ENCODE data around the gene ZFP37.
A peak's percentile ranks its signal among the peaks of the same experiment; 100 is the strongest.
"Not testable (repeated sequence)": the region's sequence is repeated elsewhere in the genome, so short reads cannot be mapped to it uniquely, and the experiment has no call there.

ZFP37 gene

GRCh38 chr9:113056191-113057106, at the start of gene ZFP37:
TSS of gene ZFP37 (minus strand) at chr9:113056724. CDS start at chr9:113056688, 36 bp downstream.
- Histone ChIP-seq H3K9me3 (ENCODE audit: control insufficient read depth in 1 of 2, low read length in 2 of 2) (peaks cover 20 to 53% of the 10 kb centered on the region in 2 donors), H3K4me1 (ENCODE audit: control insufficient read depth in 1 of 2, insufficient read depth in 2 of 2, low read length in 2 of 2) (no peaks in the 10 kb centered on the region), H3K4me3 (ENCODE audit: low read depth in 1 of 2, low read length in 2 of 2) (peak within 1 kb of the TSS; percentile 73 to 83), H3K27me3 (ENCODE audit: control insufficient read depth in 1 of 2, insufficient read depth in 2 of 2, low read length in 2 of 2) (peaks cover 0 to 3% of the 10 kb centered on the region in 2 donors), H3K9ac (ENCODE audit: low read depth in 1 of 2, low read length in 2 of 2) (peak within 1 kb of the TSS; percentile 21 to 24), H3K36me3 (ENCODE audit: control insufficient read depth in 1 of 2, insufficient read depth in 2 of 2, low read length in 2 of 2) (no peaks in the 10 kb centered on the region), H3K27ac (ENCODE audit: low read depth, low read length) (no peak within 1 kb of the TSS)

- H3K9ac ChIP-seq (ENCODE audit: low read depth in 1 of 2, low read length in 2 of 2); H3K36me3 ChIP-seq (ENCODE audit: control insufficient read depth in 1 of 2, insufficient read depth in 2 of 2, low read length in 2 of 2); H3K4me3 ChIP-seq (ENCODE audit: low read depth in 1 of 2, low read length in 2 of 2); H3K27ac ChIP-seq (ENCODE audit: low read depth, low read length); H3K27me3 ChIP-seq (ENCODE audit: control insufficient read depth in 1 of 2, insufficient read depth in 2 of 2, low read length in 2 of 2); H3K9me3 ChIP-seq (ENCODE audit: control insufficient read depth in 1 of 2, low read length in 2 of 2); H3K4me1 ChIP-seq (ENCODE audit: control insufficient read depth in 1 of 2, insufficient read depth in 2 of 2, low read length in 2 of 2): not testable (repeated sequence)
Observed at GRCh38 chr9:113105345-113105744, 48.8 kb upstream of the ZFP37 start.

- Histone ChIP-seq H3K36me3 (ENCODE audit: control insufficient read depth in 1 of 2, insufficient read depth in 2 of 2, low read length in 2 of 2) (no peaks in the 10 kb centered on the region), H3K27me3 (ENCODE audit: control insufficient read depth in 1 of 2, insufficient read depth in 2 of 2, low read length in 2 of 2) (peaks cover 0 to 15% of the 10 kb centered on the region in 2 donors), H3K4me1 (ENCODE audit: control insufficient read depth in 1 of 2, insufficient read depth in 2 of 2, low read length in 2 of 2) (no peaks in the 10 kb centered on the region)
Observed at GRCh38 chr9:113095561-113095960, 39.0 kb upstream of the ZFP37 start.

GRCh38 chr9:113089924-113090323, 33.4 kb upstream of the ZFP37 start:
- H3K9ac ChIP-seq (ENCODE audit: low read depth in 1 of 2, low read length in 2 of 2); H3K36me3 ChIP-seq (ENCODE audit: control insufficient read depth in 1 of 2, insufficient read depth in 2 of 2, low read length in 2 of 2); H3K4me3 ChIP-seq (ENCODE audit: low read depth in 1 of 2, low read length in 2 of 2); H3K9me3 ChIP-seq (ENCODE audit: control insufficient read depth in 1 of 2, low read length in 2 of 2); H3K27ac ChIP-seq (ENCODE audit: low read depth, low read length); H3K4me1 ChIP-seq (ENCODE audit: control insufficient read depth in 1 of 2, insufficient read depth in 2 of 2, low read length in 2 of 2): not testable (repeated sequence)
- H3K27me3 ChIP-seq (ENCODE audit: control insufficient read depth in 1 of 2, insufficient read depth in 2 of 2, low read length in 2 of 2): peaks cover 4 to 11% of the 10 kb centered on the region in 2 donors

More at GRCh38 chr9:113095561-113095960, 39.0 kb upstream of the ZFP37 start:
- Histone ChIP-seq H3K9me3 (ENCODE audit: control insufficient read depth in 1 of 2, low read length in 2 of 2) (no peaks in the 10 kb centered on the region), H3K9ac (ENCODE audit: low read depth in 1 of 2, low read length in 2 of 2) (no peak overlapping the region), H3K27ac (ENCODE audit: low read depth, low read length) (no peak overlapping the region), H3K4me3 (ENCODE audit: low read depth in 1 of 2, low read length in 2 of 2) (no peak overlapping the region)

- H3K9ac ChIP-seq (ENCODE audit: low read depth in 1 of 2, low read length in 2 of 2); H3K4me3 ChIP-seq (ENCODE audit: low read depth in 1 of 2, low read length in 2 of 2); H3K9me3 ChIP-seq (ENCODE audit: control insufficient read depth in 1 of 2, low read length in 2 of 2); H3K36me3 ChIP-seq (ENCODE audit: control insufficient read depth in 1 of 2, insufficient read depth in 2 of 2, low read length in 2 of 2); H3K4me1 ChIP-seq (ENCODE audit: control insufficient read depth in 1 of 2, insufficient read depth in 2 of 2, low read length in 2 of 2); H3K27ac ChIP-seq (ENCODE audit: low read depth, low read length): not testable (repeated sequence)
- peaks cover 4 to 11% of the 10 kb centered on the region in 2 donors for H3K27me3 ChIP-seq (ENCODE audit: control insufficient read depth in 1 of 2, insufficient read depth in 2 of 2, low read length in 2 of 2)
Observed at GRCh38 chr9:113089143-113089505, 32.6 kb upstream of the ZFP37 start.

- H3K4me1 ChIP-seq (ENCODE audit: control insufficient read depth in 1 of 2, insufficient read depth in 2 of 2, low read length in 2 of 2); H3K9ac ChIP-seq (ENCODE audit: low read depth in 1 of 2, low read length in 2 of 2); H3K9me3 ChIP-seq (ENCODE audit: control insufficient read depth in 1 of 2, low read length in 2 of 2); H3K27ac ChIP-seq (ENCODE audit: low read depth, low read length); H3K36me3 ChIP-seq (ENCODE audit: control insufficient read depth in 1 of 2, insufficient read depth in 2 of 2, low read length in 2 of 2); H3K4me3 ChIP-seq (ENCODE audit: low read depth in 1 of 2, low read length in 2 of 2): not testable (repeated sequence)
- H3K27me3 ChIP-seq (ENCODE audit: control insufficient read depth in 1 of 2, insufficient read depth in 2 of 2, low read length in 2 of 2): peaks cover 4 to 11% of the 10 kb centered on the region in 2 donors
Observed at GRCh38 chr9:113088456-113089142, 32.1 kb upstream of the ZFP37 start.

- not testable (repeated sequence) for H3K4me1 ChIP-seq (ENCODE audit: control insufficient read depth in 1 of 2, insufficient read depth in 2 of 2, low read length in 2 of 2)
Observed at GRCh38 chr9:113062932-113063310, 6.4 kb upstream of the ZFP37 start.

GRCh38 chr9:113062256-113062931, 5.9 kb upstream of the ZFP37 start:
- not testable (repeated sequence) for H3K9ac ChIP-seq (ENCODE audit: low read depth in 1 of 2, low read length in 2 of 2); H3K27me3 ChIP-seq (ENCODE audit: control insufficient read depth in 1 of 2, insufficient read depth in 2 of 2, low read length in 2 of 2); H3K4me1 ChIP-seq (ENCODE audit: control insufficient read depth in 1 of 2, insufficient read depth in 2 of 2, low read length in 2 of 2); H3K27ac ChIP-seq (ENCODE audit: low read depth, low read length); H3K36me3 ChIP-seq (ENCODE audit: control insufficient read depth in 1 of 2, insufficient read depth in 2 of 2, low read length in 2 of 2); H3K4me3 ChIP-seq (ENCODE audit: low read depth in 1 of 2, low read length in 2 of 2)
- H3K9me3 ChIP-seq (ENCODE audit: control insufficient read depth in 1 of 2, low read length in 2 of 2): peaks cover 12 to 17% of the 10 kb centered on the region in 2 donors

More at GRCh38 chr9:113062932-113063310, 6.4 kb upstream of the ZFP37 start:
- H3K4me3 ChIP-seq (ENCODE audit: low read depth in 1 of 2, low read length in 2 of 2); H3K9ac ChIP-seq (ENCODE audit: low read depth in 1 of 2, low read length in 2 of 2); H3K36me3 ChIP-seq (ENCODE audit: control insufficient read depth in 1 of 2, insufficient read depth in 2 of 2, low read length in 2 of 2); H3K27me3 ChIP-seq (ENCODE audit: control insufficient read depth in 1 of 2, insufficient read depth in 2 of 2, low read length in 2 of 2); H3K27ac ChIP-seq (ENCODE audit: low read depth, low read length): not testable (repeated sequence)
- peaks cover 12 to 17% of the 10 kb centered on the region in 2 donors for H3K9me3 ChIP-seq (ENCODE audit: control insufficient read depth in 1 of 2, low read length in 2 of 2)

- not testable (repeated sequence) for H3K9ac ChIP-seq (ENCODE audit: low read depth in 1 of 2, low read length in 2 of 2); H3K4me3 ChIP-seq (ENCODE audit: low read depth in 1 of 2, low read length in 2 of 2); H3K4me1 ChIP-seq (ENCODE audit: control insufficient read depth in 1 of 2, insufficient read depth in 2 of 2, low read length in 2 of 2); H3K27me3 ChIP-seq (ENCODE audit: control insufficient read depth in 1 of 2, insufficient read depth in 2 of 2, low read length in 2 of 2); H3K27ac ChIP-seq (ENCODE audit: low read depth, low read length); H3K36me3 ChIP-seq (ENCODE audit: control insufficient read depth in 1 of 2, insufficient read depth in 2 of 2, low read length in 2 of 2)
- H3K9me3 ChIP-seq (ENCODE audit: control insufficient read depth in 1 of 2, low read length in 2 of 2): peaks cover 16 to 17% of the 10 kb centered on the region in 2 donors
Observed at GRCh38 chr9:113061072-113061850, 4.7 kb upstream of the ZFP37 start.

All from duodenal mucosa (tissue), 2 donors.